HG03460 (cell line): ENCODE results near the gene FAM177A1.
A peak's percentile ranks its signal among the peaks of the same experiment; 100 is the strongest.
"Not testable (repeated sequence)": the region's sequence is repeated elsewhere in the genome, so short reads cannot be mapped to it uniquely, and the experiment has no call there.

Source experiments
- ATAC-seq: cut with Tn5 transposase; IDR thresholded peaks from one replicate; pipeline ENCODE4 v1.9.1; 2021; ENCODE audit not compliant: unreplicated experiment

Gene FAM177A1

DNA sequence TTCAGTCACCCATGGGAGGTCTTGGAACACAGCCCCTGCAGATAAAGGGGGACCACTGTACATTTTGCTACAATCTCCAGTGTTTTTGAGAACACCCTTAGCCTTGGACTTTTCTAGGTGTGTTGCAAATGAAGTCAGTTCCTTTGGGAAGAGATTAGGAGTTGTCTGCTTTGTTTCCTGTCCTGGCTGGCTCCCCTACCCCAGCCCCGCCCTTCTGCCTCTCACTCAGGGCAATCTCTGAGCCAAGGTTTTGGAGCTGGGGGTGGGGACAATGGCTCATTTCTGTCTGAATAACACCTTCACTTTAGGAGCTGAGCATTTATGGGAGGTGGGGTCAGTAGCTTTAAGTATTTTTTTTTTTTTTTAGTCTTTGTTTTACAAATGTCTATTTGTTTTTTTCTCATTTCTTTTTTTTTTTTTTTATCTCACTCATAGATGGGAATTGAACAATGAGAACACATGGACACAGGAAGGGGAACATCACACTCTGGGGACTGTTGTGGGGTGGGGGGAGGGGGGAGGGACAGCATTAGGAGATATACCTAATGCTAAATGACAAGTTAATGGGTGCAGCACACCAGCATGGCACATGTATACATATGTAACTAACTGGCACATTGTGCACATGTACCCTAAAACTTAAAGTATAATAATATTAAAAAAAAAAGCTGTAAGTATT is 15.2 kb downstream of the FAM177A1 start:
- ATAC-seq = not testable (repeated sequence)

DNA sequence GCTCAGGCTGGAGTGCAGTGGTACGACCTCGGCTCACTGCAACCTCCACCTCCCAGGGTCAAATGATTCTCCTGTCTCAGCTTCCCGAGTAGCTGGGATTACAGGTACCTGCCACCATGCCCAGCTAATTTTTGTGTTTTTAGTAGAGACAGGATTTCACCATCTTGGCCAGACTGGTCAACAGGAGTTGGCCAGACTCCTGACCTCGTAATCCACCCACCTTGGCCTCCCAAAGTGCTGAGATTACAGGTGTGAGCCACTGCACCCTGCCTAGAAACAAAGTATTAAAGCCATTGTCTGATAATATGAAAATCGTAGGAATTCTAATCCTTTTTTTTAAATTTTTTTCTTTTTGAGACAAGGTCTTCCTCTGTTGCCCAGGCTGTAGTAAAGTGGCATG is 19.7 kb downstream of the FAM177A1 start:
- ATAC-seq = not testable (repeated sequence)

DNA sequence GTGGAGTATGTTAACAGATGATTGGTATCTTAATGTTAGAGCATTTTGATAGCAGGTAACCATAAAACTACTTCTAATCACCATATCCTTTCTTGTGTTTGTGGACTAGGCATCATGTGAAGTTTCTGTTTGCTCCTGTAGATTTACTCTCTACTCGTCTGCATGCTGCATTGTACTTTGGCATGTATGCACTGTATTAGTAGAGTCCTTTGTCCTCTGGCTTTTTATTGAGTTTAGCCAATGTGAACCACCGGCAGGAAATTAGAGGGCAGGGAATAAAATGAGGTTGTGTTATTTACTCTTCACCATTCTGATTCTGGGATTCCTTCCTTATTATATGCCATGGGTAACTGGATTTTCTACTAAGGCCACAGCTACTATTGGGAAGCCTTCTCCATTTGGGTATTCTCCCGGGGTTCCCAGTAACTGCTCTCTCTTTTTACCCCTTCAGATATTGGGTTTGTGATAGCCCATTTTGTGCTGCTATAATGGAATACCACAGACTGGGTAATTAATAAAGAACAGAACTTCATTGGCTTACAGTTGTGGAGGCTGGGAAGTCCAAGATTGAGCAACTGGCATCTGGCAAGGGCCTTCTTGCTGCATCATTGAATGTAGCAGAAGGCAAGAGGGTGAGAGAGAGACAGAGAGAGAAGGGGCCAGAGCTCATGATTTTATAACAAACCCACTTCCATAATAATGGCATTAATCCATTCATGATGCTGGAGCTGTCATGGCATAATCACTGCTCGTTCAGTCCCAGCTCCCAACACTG is 22.4 kb downstream of the FAM177A1 start:
- ATAC-seq = no peak

DNA sequence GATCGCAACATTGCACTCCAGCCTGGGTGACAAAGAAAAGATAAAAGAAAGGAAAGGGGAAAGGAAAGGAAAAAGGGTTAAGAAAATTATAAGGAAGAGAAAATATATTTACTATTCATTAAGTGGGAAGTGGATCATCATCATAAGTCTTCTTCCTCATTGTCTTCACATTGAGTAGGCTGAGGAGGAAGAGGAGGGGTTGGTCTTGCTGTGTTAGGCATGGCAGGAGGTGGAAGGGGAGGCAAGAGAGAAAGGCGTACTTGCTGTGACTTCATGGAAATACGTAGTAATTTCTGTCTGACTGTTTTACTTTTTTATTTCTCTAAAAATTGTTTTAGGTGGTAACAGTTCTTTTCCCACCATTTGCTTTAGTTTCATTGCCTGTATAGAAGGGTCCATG is 26.2 kb downstream of the FAM177A1 start:
- no peak for ATAC-seq

DNA sequence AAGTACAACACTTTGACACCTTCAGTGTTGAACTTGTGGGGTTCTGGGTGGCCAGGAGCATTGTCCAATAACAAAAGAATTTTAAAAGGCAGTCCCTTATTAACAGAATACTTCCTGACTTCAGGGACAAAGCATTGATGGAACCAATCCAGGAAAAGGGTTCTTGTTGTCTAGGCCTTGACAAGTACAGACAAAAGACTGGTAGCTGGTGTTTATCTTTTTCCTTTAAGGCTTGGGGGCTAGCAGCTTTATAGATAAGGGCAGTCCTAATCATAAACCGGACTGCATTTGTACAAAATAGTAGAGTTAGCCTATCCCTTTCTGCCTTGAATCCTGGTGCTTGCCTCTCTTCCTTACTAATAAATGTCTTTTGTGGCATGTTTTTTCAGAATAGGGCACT is 27.4 kb downstream of the FAM177A1 start:
- no peak for ATAC-seq

DNA sequence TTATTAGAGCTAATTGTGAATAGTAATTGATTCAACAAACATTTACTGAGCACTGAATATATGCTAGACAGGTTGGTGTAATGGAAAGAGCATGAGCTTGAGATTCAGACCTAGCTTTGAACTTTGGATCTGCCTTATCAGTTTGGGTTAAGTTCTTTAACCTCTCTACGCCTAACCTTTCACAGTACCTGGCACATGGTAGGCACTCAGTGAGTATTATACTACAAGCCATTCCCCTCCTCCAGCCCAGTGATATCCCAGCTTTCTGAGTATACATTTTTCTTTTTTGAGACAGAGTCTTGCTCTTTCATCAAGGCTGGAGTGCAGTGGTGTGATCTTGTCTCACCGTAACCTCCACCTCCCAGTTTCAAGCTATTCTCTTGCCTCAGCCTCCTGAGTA is 32.0 kb downstream of the FAM177A1 start:
- no peak for ATAC-seq

DNA sequence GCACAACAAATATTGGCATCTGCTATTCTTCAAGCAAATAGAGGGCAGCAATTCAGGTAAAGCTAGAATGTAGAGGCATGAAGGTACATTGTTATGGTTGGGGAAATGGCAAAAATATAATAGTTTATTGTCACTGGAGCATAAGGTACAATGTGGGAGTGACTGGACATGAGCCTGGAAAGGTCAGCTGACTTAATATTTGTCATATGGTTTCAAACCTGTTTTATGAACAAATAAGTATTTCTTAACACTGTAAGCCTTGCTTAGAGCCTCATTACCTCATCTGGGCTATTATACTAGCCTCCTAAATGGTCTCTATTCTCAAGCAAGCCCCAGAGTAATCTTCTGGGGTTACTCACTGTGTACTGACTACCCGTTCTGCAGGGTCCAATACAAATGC is 33.7 kb downstream of the FAM177A1 start:
- ATAC-seq = no peak

DNA sequence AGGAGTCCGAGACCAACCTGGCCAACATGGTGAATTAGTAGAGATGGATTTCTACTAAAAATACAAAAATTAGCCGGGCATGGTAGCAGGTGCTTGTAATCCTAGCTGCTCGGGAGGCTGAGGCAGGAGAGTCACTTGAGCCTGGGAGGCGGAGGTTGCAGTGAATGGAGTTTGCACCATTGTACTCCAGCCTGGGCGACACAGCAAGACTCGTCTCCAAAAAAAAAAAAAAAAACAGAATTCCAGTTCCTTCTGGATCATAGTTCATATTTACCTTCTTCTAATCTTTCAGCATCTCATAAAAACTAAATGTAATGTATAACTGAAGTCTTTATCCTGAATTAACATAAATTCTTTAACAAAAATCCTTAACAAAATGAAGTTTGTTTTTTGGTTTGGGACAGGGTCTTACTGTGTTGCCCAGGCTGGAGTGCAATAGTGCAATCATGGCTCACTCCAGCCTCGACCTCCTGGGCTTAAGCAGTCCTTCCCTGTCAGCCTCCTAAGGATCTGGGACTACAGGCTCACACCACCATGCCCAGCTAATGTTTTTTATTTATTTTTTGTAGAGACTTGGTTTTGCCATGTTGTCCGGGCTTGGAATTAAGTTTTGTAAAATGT is 37.6 kb downstream of the FAM177A1 start:
- ATAC-seq = no peak

DNA sequence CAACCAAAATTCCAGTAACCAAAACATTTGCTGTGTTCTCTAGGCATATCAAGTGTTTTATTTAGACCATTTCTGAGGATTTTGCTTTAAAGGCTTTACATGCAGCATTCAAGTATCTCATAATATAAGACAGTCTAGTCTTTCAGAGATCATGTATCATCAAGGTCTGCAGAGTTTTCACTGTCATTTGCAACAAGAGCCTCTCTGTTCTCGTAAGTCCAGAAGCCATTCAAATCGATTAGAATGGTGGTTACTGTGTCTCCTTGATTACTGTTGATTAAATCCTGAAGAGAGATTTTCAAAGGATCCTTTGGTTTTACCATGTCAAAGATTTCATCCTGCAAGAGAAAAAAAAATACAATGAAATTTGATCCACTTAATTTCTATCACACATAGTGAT is 39.4 kb downstream of the FAM177A1 start:
- ATAC-seq = no peak

DNA sequence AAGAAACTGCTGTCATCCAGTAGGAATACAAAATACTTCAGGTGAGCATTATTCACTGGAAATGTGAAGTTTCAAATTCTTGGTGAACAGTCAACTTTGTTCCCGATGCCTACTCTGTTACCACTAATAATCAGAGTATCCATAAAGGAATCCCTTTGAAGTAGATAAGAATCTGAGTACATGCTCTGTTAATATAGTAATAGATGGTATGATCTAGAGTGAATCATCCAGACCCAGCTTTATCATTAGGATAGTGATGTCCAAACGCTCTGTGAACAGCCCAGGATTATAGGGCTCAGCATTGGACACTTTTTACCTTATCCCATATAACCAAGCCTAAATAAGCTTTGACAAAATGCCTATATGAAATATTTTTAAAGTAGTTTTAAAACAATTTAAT is 42.4 kb downstream of the FAM177A1 start:
- ATAC-seq = no peak

DNA sequence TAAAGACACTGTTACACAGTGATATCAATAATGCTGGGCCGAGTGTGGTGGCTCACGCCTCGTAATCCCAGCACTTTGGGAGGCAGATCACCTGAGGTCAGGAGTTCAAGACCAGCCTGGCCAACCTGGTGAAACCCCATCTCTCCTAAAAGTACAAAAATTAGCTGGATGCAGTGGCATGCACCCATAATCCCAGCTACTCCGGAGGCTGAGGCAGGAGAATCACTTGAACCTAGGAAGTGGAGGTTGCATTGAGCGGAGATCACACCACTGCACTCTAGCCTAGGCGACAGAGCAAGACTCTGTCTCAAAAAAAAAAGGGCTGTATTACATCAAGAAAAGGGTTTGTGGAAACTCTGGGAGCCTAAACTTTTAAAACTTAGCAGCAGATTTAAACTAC is 48.6 kb downstream of the FAM177A1 start:
- not testable (repeated sequence) for ATAC-seq

DNA sequence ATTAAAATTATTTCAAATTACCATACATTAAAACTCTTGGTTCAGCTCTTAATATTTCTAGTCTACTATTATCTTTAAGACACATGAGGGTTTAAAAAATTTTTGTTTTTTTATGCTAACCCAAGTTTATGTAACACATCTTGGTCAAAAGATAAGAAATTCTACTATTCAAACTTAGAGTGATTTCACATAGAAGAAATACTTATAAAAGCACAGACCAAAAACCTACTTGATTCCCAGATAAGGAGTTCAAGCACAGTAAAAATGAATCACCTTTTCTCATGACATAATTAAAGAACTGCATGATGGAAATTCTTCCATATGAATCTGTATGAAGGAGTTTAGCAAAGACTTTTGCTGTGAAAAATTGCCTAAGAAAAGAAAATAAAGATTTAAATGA is 61.8 kb downstream of the FAM177A1 start:
- ATAC-seq = no peak

DNA sequence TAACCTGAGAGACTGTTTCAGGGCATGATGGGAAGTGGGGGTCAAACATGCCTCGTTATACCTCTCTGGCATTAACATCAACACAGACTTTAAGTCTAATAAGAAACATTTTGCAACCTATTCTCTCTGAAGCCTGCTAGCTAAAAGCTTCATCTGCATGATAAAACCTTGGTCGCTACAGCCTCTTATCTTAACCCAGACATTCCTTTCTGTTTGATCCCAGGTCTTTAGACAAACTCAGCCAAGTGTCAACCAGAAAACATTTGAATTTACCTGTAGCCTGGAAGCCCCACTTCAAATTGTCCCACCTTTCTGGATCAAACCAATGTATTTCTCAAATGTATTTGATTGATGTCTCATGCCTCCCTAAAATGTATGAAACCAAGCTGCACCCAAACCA is 66.6 kb downstream of the FAM177A1 start:
- ATAC-seq = no peak

DNA sequence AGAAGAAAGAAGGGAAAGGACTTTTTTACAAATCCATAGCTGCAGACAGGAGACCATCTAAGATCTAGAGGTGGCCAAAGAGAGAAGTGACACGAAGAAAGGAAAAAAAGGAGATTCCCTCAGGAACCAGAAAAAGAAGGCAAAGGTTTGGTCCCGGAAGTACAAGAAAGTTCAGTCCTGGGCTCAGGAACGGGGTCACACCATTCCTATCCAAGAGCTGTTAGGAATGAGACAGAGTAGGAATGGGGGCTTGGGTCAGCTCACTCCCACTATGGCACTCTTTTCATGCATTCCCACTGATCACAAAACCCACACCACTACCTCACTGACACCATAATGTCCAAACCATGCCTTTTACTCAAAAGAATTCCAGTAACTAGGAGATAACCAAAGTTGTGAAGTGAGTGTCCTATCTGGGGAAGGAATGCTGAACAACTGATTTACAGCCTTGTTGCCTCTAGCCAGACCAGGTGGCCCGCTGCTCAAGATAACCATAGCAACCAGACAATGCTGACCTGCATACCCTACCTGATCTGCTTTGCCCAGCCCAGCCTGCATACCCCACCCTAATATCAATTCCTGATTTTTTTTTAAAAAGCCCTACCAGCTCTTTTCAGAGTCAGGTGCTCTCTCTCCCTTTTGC is 67.4 kb downstream of the FAM177A1 start:
- no peak for ATAC-seq

DNA sequence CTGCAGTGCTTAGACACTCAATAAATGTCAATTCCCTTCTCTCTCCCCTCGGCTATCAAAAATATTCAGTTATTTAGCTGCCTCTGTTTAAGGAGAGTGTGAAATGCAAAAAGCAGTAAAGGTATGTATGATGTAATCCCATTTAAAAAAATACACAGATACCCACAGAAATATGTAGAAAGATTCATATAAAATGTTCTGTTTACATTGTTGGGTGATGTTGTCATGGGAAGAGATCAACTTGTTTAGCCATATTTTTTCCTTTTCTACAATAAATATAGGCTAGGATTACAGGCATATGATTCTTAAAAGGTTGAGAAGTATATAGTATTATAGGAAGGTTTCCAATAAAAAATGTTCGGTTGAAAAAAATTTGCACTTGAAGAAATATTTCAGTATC is 68.0 kb downstream of the FAM177A1 start:
- ATAC-seq = no peak

DNA sequence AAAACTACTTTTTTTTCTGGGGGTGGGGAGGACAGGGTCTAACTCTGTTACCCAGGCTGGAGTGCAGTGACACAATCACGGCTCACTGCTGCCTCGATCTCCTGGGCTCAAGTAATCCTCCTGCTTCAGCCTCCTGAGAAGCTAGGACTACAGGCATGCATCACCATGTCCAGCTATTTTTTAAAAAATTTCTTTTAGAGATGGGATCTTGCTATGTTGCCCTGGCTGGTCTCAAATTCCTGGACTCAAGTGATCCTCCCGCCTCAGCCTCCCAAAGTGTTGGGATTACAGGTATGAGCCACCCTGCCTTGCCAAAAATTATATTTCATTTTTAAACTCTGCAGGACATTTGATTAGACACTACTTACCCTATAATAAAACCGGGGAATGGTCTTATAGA is 70.2 kb downstream of the FAM177A1 start:
- no peak for ATAC-seq

DNA sequence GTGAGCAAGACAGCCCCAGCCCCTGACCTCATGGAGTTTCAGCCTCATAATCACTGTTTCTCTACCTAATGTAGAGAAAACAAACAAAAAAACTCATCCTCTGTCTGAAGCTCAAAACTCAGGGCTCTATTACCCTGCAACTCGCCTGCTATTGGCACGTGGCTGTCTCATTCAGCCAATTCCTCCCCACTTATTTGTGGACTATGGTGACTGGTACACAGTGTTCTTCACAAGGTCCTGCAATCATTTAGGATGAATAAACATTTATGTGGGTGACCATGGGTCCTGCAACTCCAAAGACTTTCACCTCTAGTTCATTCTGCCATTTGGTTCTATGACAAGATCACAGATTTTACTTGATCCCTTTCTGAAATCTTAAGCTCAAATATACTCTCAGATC is 71.0 kb downstream of the FAM177A1 start:
- ATAC-seq = no peak

DNA sequence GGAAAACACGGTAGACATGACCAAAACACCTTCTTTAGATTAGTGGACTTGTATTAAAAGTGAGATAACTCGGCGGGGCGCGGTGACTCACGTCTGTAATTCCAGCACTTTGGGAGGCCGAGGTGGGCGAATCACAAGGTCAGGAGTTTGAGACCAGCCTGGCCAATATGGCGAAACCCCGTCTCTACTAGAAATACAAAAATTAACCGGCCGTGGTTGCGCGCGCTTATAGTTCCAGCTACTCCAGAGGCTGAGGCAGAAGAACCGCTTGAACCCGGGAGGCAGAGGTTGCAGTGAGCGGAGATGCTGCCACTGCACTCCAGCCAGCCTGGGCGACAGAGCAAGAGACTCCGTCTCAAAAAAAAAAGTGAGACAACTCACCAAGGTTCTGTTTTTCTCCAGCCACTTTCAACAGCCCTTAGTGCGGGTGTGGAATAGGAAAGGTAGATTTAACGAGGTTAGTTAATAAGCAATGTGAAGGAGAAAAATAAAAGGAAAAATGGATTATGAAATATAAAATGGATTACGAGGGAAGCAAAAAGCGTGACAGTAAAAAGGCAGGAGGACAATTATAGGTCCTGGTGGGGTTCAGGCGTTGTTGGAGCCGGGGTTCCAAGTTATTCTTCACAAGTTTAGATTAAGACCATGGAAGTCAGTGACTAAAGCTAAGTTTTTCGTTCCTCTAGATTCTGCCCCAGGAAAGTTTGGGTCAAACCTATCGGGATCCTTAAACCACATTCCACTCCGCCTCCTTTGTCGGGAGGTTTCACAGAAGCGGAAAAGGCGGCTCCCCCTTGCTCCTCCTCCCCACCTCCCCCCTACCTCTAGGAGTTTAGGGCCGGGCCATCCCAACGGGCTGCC is 75.2 kb downstream of the FAM177A1 start:
- ATAC-seq = peak; percentile 4

DNA sequence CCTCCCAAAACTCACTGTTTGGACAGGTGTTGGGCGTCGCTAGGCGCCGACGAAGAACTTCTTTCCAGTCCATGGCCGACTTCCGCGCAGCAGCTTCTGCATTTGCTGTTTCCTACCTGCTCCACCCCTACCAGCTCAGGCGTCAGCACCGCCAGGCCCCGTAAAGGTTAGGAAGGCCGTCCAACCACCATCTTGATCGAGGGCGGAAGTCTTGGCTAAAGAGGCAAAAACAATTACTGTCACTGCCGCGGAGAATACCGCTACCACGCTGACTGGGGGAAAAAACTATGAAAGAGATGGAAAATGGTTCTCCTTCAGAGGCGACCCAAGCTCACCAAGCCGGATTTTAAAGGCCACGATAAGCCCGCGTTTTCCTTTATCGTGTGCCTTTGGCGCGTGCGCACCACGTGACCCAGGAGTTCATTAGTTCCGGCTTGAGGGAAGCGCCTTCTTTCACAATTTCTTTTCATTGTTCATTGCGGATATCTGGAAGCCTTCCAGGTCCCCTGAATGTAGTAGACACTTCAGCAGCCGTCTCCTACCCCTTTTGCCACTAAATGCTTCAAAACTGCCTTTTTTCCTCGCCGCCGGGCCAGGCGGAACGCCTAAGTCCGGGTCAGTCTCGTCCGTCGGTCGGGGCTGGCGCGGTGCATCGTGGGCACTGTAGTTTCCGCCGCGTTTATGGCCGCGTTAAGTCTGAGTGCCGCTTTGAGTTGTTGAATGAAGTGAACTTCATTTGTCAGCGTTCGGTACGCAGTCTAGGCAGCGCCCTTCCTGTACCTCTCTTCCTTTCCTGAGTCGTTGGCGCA is 76.0 kb downstream of the FAM177A1 start, which contains the start of the genes PPP2R3C and PRORP:
TSS of gene PPP2R3C (minus strand) at position 104 of the 809 bp plus-strand sequence. CDS start at position 73, 31 bp downstream.
TSS of gene PRORP (plus strand) at position 666 of the 809 bp plus-strand sequence. CDS start 694 bp downstream, outside the sequence.
- peak; percentile 81 for ATAC-seq
